Central memory CD4-positive, alpha-beta T cell (primary cell): ENCODE measurements around the gene RCHY1.
"Not testable (repeated sequence)": the region's sequence is repeated elsewhere in the genome, so short reads cannot be mapped to it uniquely, and the experiment has no call there.

Experiments used
- DNase-seq: peaks from one replicate; pipeline ENCODE4 v3.0.0; 2022
- total RNA-seq, 3 experiments: gene quantifications; one replicate each; lab custom pipeline; 2026; lab: John Stamatoyannopoulos, UW

The RCHY1 gene
- 43.7 to 46.5 (median 45.4) reads per million in 3 experiments for total RNA-seq

DNA sequence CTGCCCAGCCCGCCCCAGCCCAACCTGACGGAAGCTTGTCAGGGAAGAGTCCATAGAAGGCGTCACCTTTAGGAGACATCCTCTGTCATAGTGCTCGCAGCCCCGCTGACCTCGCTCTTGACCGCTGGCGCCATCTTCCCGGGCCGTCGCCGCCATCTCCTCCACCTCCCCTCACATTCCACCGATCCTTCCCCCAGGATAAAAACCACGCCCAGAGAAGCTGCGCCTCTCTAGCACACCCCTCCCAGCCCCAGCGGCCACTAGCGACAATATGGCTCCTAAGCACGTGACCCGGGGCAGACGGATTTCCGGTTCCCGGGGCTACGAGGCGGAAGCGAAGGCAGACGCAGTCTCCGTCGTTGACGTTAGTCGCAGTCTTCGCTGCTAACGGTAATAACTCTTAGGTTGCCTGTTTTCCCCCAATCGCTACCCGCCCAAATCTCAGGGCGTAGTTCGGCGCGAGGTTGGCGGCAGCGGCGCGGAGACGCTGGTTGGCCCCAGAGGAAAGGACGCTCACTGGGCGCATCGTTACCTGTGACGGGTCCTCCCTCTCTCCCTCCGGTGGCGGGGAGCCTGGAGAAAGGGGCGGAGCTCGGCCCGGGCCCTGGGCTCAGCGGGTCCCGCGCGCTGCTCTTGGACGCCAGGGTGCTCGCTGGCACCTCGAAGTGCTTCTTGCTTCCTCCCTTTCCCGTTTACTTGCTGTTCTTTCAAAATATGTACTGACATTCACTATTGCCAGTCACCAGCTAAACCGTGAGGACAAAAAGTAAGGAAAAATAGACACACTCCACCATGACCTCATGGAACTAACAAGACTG lies at the start of gene RCHY1, which contains the start of gene THAP6:
Gene RCHY1, minus strand, starts transcription at position 273 of the 818 bp plus-strand sequence. Its CDS starts 117 bp downstream, at position 156.
Gene THAP6, plus strand, starts transcription at position 343 of the 818 bp plus-strand sequence. CDS start 980 bp downstream, outside the sequence.
- DNase-seq: peak; percentile 95

DNA sequence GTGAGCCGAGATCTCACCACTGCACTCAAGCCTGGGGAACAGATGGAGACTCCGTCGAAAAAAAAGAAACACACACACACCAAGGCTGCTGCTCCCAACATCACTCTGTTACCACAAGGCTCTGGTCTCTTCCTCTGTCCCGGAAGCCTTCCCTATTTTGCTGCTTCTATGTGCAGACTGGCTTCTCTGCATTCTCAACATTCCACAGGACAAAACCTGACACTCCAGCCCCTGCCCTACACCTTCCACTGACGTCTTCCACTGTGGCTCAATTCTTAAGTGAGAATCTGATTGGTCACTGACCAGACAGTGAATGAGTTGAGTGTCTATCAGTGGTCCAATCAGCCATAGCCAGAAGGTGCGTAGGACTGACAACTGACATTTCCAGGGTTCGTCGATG lies 47.6 kb upstream of the RCHY1 start:
- no peak for DNase-seq

DNA sequence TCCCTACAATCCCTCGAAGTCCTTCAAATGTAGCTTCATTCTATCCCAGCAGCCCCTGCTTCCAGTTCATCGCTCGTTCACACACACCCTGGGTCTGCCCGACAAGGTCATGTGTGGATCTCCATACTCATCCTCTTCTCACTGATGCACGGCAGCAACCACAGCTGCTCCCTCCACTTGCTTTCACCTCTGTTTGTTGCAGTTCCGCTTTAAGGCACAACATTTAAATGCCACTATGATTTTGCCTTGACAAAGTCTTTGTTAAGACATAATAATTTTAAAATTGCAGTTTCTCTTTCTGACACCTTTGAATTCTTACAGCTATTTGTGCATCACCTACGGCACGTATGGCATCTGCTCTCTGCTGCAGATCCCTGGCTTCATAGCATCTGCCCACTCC lies 43.5 kb upstream of the RCHY1 start:
- no peak for DNase-seq

DNA sequence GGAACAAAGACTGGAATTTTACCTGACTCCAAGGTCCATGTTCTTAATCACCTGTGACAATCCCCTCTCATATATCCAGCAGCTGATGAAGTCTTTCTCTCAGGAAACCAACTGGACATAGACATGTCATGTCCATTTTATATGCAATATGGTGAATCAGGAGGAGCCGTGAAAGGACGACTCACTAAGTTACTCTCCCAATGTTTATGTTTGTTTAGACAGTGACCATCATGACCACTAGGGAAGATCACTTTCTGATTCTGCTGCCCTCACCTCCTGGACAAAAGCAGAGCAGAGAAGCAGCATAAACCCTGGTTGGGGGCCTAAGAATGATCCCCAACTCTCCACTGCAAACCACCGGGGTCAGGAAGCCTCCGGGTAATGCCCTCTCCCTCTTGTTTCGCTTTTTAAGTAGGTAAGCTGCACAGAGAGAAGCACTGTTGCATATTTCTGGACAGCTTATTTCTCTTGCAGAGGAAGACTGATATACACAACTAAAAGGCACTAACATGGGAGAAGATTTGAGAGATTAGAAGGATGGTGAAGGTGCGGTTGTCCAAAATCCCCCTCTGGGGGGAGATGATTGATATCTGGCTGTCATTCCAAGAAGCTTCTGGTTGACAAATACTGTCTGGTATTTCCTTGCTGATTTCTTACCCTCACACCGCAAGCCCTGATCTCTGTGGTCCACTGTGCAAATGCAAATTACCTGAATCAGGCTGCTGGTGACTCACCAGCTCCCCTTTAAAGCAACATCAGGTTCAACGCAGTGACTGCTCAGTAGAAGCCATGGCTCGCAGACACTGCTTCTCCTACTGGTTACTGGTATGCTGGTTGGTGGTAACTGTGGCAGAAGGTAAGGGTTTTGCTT lies 41.3 kb upstream of the RCHY1 start, which contains the start of gene ODAPH:
Gene ODAPH, plus strand, starts transcription at position 773 of the 871 bp plus-strand sequence. Its CDS starts 17 bp downstream, at position 790.
- DNase-seq: no peak

DNA sequence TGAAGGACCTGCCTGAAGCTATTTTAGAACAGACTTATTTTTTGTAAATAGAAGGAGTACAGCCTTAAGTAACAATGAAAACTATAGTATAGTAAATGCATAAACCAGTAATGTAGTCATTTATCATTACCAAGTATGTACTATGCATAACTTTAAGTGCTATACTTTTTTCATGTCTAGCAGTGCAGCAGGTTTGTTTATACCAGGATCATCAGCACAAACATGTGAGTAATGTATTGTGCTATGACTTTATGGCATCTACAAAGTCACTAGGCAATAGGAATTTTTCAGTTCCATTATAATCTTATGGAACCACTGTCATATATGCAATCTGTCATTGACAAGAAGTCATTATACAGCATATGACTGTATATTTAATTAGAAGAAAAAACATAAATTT lies 38.2 kb upstream of the RCHY1 start:
- DNase-seq: no peak

DNA sequence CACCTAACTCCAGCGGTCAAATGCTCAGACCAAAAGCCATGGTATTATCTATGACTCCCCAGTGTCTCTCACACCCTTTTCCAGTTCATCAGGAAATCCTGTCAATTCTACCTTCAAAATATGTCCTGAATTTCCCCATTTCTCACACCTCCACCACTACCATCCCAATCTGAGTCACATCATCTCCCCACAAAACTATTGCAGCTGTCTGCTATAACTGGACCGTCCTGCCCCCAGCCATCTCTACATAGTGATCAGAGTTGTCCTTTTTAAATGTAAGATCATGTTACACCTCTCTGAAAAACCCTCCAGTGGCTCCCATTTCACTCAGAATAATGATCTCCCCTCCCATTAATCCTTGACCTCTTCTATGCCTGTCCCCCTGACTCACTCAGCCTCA lies 34.8 kb upstream of the RCHY1 start:
- DNase-seq: no peak

DNA sequence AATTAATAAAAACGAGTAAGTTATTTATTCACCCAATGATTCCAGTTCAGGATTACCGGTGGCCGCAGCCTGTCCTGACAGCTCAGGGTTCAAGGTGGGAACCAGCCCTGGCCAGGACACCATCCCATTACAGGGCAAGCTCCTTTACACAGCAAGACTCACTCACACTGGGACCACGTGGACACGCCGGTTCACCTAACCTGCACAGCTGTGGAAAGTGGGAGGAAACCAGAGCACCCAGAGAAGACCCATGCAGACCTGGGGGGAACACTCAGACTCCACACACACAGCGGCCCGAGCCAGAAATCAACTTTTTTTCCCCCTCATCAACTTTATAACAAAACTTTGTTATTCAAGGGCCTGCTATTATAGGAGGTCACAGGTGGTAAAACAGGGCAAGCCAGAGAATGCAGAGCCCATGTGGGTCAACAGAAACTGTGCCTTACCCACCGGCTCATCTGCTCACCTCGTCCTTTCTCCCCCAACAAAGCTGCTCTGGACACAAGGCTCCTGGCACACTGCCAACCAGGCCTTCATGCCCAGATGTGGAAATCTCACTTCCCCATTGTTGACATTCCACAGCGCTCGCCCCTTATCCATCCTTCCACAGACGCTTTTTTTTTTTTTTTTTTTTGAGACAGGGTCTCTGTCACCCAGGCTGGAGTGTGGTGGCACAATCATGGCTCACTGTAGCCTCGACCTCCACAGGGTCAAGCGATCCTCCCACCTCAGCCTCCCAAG lies 33.6 kb upstream of the RCHY1 start:
- no peak for DNase-seq

DNA sequence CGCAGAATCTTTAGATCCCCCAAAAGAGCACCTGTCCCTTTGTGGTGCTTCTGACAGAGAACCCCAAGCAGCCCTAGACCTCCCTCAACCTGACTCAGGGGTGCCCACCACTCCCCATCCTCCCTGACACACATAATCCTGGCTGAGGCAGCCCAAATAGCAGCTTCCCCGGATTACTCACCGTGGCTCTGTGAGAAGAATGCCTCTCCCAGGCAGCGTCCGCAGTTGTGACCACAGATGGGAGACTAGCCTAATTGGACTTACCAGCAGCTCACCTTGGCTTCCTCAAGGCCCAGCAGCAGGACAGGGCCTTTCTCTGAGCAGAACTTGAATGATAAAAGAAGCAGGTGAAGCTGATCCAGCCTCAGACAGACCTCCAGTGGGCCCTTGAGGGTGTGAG lies 31.3 kb upstream of the RCHY1 start:
- DNase-seq: no peak

DNA sequence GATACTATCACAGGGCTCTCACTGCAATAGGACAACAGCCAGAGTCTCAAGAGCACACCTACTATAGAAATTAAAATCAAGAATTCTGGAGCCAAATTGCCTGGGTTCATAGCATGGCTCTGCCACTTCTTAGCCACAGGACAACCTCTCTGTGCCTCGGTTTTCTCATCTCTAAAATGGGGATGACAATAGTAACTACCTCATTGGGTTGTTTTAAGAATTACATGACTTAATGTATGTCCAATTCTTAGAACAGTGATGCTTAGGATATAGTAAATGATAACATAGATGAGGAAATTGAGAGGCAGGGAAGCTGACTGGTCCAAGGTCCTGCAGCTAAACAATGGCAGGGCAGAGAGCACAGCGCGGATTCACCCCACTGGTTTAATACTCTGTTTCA lies 30.7 kb upstream of the RCHY1 start:
- no peak for DNase-seq

DNA sequence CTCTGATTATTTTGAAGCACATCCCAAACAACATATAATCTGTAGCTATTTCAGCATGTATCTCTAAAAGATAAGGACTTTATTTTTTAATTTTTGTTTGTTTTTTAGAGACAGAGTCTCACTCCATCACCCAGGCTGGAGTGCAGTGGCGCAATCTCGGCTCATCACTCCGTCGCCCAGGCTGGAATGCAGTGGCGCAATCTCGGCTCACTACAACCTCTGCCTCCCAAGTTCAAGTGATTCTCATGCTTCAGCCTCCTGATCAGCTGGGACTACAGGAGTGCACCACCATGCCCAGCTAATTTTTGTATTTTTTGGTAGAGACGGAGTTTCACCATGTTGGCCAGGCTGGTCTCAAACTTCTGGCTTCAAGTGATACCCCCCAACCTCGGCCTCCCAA lies 30.0 kb upstream of the RCHY1 start:
- DNase-seq: not testable (repeated sequence)

DNA sequence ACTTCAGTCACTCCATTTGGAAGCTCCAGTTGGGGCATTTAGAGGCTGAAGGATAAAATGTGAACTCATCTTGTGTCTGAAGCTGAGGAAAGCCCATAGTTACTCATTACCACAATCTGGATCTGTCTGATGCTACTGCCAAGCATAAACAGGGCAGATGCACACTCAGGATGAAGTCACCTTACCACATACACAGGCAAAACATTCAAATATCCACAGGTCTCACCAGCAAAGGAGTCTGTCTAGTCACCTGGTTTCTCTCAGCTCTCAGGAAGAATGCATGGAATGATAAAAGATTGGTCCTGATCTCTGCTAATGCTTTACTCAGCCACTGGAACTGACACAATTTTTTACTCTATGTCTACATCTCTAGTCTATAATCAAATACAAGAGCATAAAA lies 28.6 kb upstream of the RCHY1 start:
- no peak for DNase-seq

DNA sequence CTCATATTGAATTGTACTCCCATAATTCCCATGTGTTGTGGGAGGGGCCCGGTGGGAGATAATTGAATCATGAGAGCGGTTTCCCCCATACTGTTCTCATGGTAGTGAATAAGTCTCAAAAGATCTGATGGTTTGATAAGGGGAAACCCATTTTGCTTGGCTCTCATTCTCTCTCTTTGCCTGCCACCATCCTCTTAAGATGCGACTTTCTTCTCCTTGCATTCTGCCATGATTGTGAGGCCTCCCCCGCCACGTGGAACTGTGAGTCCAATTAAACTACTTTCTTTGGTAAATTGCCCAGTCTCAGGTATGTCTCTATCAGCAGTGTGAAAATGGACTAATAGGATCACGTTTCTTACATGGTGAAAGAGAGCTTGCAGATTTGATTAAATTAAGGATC lies 23.1 kb upstream of the RCHY1 start:
- not testable (repeated sequence) for DNase-seq

DNA sequence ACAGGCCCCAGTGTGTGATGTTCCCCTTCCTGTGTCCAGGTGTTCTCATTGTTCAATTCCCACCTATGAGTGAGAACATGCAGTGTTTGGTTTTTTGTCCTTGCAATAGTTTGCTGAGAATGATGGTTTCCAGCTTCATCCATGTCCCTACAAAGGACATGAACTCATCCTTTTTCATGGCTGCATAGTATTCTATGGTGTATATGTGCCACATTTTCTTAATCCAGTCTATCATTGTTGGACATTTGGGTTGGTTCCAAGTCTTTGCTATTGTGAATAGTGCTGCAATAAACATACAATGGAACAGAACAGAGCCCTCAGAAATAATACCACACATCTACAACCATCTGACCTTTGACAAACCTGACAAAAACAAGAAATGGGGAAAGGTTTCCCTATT lies 19.7 kb upstream of the RCHY1 start:
- not testable (repeated sequence) for DNase-seq

DNA sequence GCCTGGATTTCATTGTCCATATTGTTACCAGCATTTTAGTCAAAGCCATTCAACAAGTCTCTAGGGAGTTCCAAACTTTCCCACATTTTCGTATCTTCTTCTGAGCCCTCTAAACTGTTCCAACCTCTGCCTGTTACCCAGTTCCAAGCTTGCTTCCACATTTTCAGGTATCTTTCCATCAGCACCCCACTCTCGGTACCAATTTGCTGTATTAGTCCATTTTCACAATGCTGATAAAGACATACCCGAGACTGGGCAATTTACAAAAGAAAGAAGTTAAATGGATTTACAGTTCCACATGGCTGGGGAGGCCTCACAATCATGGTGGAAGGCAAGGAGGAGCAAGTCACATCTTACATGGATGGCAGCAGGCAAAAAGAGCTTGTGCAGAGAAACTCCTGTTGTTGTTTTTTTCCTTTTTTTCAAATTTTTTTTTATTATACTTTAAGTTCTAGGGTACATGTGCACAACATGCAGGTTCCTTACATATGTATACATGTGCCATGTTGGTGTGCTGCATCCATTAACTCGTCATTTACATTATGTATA lies 19.2 kb upstream of the RCHY1 start:
- not testable (repeated sequence) for DNase-seq

DNA sequence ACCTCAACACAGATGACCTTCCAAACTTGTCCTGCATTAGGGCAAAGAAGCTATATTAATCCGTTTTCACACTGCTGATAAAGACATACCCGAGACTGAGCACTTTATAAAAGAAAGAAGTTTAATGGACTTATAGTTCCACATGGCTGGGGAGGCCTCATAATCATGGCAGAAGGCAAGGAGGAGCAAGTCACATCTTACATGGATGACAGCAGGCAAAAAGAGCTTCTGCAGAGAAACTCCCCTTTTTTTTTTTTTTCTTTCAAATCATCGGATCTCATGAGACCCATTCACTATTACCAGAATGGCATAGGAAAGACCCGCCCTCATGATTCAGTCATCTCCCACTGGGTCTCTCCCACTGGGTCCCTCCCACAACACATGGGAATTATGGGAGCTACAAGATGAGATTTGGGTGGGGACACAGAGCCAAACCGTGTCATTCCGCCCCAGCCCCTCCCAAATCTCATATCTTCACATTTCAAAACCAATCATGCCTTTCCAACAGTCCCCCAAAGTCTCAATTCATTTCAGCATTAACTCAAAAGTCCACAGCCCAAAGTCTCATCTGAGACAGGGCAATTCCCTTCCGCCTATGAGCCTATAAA lies 17.4 kb upstream of the RCHY1 start:
- DNase-seq: not testable (repeated sequence)

DNA sequence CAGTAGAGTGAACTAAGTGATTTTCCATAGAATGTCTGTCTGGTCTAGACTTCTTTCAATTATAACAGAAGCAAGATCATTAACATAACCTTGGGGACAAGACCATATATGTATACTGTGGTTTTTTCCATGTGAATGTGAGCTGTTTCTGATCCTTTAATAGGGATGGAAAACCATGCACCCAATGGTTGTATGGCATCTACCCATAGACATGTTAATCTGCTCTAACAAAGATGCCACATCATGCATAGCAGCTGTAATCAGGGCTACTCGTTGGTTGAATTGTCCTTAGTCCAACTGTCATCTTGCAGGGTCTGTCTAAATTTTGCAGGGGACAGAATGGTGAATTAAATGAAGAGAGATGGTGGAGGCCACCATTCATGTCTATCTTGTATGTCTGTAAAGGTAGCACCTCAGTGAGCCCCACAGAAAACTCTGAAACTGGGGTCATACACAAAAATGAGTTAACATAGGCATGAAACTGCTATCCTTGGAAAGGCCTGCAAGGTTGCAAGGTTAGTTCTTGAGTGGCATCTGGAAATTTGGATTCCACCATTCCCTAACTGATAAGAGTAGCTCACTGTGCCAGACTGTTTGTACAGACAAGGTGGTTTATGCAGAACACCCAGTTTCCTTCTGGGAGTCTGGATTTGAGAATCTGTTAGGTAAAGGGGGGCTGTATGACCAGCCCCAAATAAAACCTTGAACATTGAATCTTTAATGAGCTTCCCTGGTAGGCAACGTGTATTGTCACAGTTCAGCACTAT lies 16.5 kb upstream of the RCHY1 start:
- no peak for DNase-seq

DNA sequence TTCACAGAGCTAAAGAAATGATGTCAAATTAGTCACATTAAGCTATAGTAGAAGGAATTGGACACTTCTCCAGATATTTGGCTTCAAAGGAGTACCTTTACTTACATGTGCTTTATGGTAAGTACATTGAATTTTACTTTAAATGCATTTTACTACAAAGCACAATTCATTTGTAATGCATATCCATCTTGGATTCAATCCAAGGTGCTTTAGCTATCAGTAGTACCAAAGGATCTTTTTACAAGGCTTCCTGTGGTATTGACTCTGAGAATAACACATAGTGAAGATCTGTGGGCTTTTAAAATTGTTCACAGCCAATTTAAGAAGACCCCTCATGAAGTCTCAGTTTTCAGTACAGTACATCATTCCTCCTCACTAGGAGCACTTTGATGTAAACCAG lies 13.3 kb upstream of the RCHY1 start:
- DNase-seq: no peak

DNA sequence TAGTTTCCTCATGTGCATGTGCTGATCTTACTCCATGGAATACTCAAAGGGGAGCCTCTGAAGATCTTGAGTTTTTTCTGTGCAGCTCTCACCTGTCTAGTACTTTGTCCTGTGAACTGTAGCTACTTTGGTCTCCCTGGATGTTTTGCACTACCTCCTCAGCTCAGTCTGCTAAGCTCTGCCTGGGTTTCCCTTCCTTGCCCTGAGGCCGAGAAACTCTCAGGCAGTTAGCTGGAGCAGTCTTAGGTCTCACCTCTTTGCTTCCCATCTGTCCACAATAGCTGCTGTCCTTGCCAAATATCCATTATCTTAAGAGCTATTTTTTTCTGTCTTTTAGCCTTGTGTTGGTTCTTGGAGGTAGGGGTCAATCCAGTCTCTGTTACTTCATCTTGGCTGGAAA lies 11.7 kb upstream of the RCHY1 start:
- no peak for DNase-seq

DNA sequence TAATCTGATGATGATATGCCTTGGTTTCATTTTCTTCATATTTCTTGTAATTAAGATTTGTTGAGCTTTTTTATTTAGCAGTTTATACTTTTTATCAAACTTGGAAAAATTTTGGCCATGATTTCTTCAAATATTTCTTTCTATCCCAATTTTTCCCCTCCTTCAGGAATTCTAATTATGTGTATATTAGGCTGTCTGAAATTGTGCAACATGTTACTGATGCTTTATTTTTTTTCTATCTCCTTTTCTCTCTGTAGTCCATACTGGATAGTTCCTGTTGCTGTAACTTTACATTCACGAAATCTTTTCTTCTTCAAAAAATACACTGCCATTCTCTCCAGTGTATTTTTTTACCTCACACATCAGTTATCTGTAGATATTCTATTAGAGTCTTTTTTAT lies 10.9 kb upstream of the RCHY1 start:
- DNase-seq: no peak

DNA sequence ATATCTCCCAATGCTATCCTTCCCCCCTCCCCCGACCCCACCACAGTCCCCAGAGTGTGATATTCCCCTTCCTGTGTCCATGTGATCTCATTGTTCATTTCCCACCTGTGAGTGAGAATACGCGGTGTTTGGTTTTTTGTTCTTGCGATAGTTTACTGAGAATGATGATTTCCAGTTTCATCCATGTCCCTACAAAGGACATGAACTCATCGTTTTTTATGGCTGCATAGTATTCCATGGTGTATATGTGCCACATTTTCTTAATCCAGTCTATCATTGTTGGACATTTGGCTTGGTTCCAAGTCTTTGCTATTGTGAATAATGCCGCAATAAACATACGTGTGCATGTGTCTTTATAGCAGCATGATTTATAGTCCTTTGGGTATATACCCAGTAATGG lies 5.2 kb upstream of the RCHY1 start:
- DNase-seq: not testable (repeated sequence)

DNA sequence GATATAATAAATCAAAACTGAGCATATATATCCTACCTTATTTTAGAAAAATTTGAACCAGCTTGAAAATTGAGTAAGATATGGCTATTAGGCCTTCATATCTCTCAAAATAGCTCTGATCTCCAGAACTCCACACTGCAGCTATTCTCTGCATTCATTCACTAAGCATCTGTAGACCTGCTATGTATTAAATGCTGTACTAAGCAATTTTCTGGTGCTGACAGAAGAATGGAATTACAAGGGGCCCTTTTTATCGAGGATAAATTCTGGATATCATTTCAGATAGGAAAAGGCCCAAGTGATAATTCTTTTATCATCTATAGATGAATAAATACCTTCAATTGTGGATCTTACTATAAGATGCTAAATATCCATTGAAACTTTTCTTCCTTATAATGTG lies 1.9 kb upstream of the RCHY1 start:
- DNase-seq: no peak
